Endothelial cell of umbilical vein (primary cell): ENCODE measurements around the gene RABL6. TPM values are rescaled to one million over a fixed set of nuclear protein-coding genes. Genes with fewer than 3 reads are reported as not detected.

Experiments used
- BruUV-seq: library from RNA; stranded (reverse); fragments of 400-500 nt; replicated peaks from 2 replicates; lab custom pipeline; 2021; lab: Mats Ljungman, UMichigan
- CTCF ChIA-PET: fragments of 300-600, 350-600 bp; sonication (Branson Sonifier 250); formaldehyde crosslinking; loops from one replicate; lab custom pipeline; 2021; ENCODE audit warnings: antibody characterized with exemption, inconsistent platforms; lab: Charles Lee
- POLR2A ChIA-PET: fragments of 300-600, 350-600 bp; sonication (Branson Sonifier 250); formaldehyde crosslinking; loops from one replicate; lab custom pipeline; 2021; ENCODE audit warnings: antibody characterized with exemption, inconsistent platforms; lab: Charles Lee
- DNase-seq: peaks from one replicate; pipeline ENCODE4 v3.0.0-alpha.2; 2011; ENCODE audit warnings: low read depth, low spot score
- FAIRE-seq: peaks from 2 replicates; lab custom pipeline; 2011; peaks lifted over from hg19 to GRCh38; lab: Jason Lieb, UNC
- H2AFZ ChIP-seq: 2 replicates; pipeline ENCODE4 v1.6.0; 2012; ENCODE audit warnings: low read depth, low read length, control low read depth, inconsistent platforms
- H3K27ac ChIP-seq: 2 replicates; pipeline ENCODE4 v1.5.1; 2011; ENCODE audit warnings: low read depth, mild to moderate bottlenecking, control low read depth, low read length, moderate library complexity; ENCODE audit not compliant: insufficient read depth
- H3K27me3 ChIP-seq, 2 experiments: 2 replicates each; pipeline versions ENCODE4 v1.6.0 to v1.6.1; 2011; ENCODE audit warnings: low read length in 2 of 2, mixed read lengths in 1 of 2; ENCODE audit not compliant: control insufficient read depth in 2 of 2, insufficient read depth in 2 of 2
- H3K36me3 ChIP-seq, 2 experiments: 2 replicates in 1 of 2; 3 replicates in 1 of 2; pipeline ENCODE4 v1.5.1; 2011; ENCODE audit warnings: low read length in 2 of 2, mild to moderate bottlenecking in 1 of 2, moderate library complexity in 1 of 2; ENCODE audit not compliant: control insufficient read depth in 2 of 2, insufficient read depth in 2 of 2; ENCODE audit errors: extremely low read depth in 1 of 2
- H3K4me1 ChIP-seq: 3 replicates; pipeline ENCODE4 v1.5.1; 2011; ENCODE audit warnings: mild to moderate bottlenecking, low read length; ENCODE audit not compliant: control insufficient read depth, insufficient read depth; ENCODE audit errors: extremely low read depth
- H3K4me2 ChIP-seq: 2 replicates; pipeline ENCODE4 v1.6.1; 2011; ENCODE audit warnings: low read length, control low read depth, mixed read lengths; ENCODE audit not compliant: insufficient read depth
- H3K4me3 ChIP-seq, 3 experiments: fragments of 200-600 bp in 1 of 3; sonication (generic), shearing (Covaris generic) in 1 of 3; replicated peaks in 1 of 3; 2 replicates each; pipeline ENCODE4 v1.5.1; 2011 to 2016; ENCODE audit warnings: control low read depth in 3 of 3, low read length in 3 of 3, mild to moderate bottlenecking in 2 of 3, inconsistent platforms in 1 of 3, low read depth in 1 of 3, moderate library complexity in 1 of 3; ENCODE audit not compliant: insufficient read depth in 1 of 3
- H3K79me2 ChIP-seq: 2 replicates; pipeline ENCODE4 v1.6.0; 2012; ENCODE audit warnings: low read length, inconsistent platforms; ENCODE audit not compliant: control insufficient read depth, insufficient read depth
- H3K9ac ChIP-seq: replicated peaks from 2 replicates; pipeline ENCODE3; 2011; ENCODE audit warnings: low read length, control low read depth; ENCODE audit not compliant: insufficient read depth; ENCODE audit errors: extremely low read depth
- H3K9me1 ChIP-seq: replicated peaks from 3 replicates; pipeline ENCODE4 v1.6.0; 2011; ENCODE audit warnings: mild to moderate bottlenecking, low read length; ENCODE audit not compliant: control insufficient read depth, insufficient read depth; ENCODE audit errors: extremely low read depth
- H3K9me3 ChIP-seq: replicated peaks from 2 replicates; pipeline ENCODE4 v1.5.1; 2012; ENCODE audit warnings: low read length, inconsistent platforms; ENCODE audit not compliant: control insufficient read depth, insufficient read depth
- H4K20me1 ChIP-seq: replicated peaks from 2 replicates; pipeline ENCODE3; 2011; ENCODE audit warnings: mild to moderate bottlenecking, low read length; ENCODE audit not compliant: control insufficient read depth, insufficient read depth; ENCODE audit errors: extremely low read depth
- EZH2 ChIP-seq: IDR thresholded peaks from 2 replicates; pipeline ENCODE4 v1.6.1; 2012; ENCODE audit warnings: borderline replicate concordance, low read depth, mild to moderate bottlenecking, moderate library complexity, low read length, inconsistent platforms; ENCODE audit not compliant: severe bottlenecking
- FOS ChIP-seq: IDR thresholded peaks from 2 replicates; pipeline ENCODE4 v1.6.1; 2011; ENCODE audit warnings: mild to moderate bottlenecking, low read length, moderate library complexity, borderline replicate concordance; ENCODE audit not compliant: insufficient read depth
- GATA2 ChIP-seq: IDR thresholded peaks from 2 replicates; pipeline ENCODE4 v1.7.0; 2011; ENCODE audit warnings: low read depth, mild to moderate bottlenecking, moderate library complexity, mixed read lengths, low read length; ENCODE audit not compliant: insufficient read length, insufficient read depth
- JUN ChIP-seq: IDR thresholded peaks from 2 replicates; pipeline ENCODE4 v1.6.1; 2011; ENCODE audit warnings: borderline replicate concordance, low read depth; ENCODE audit not compliant: insufficient read length, insufficient read depth
- MYC ChIP-seq: IDR thresholded peaks from one replicate; pipeline ENCODE4 v1.6.1; 2011; ENCODE audit warnings: mild to moderate bottlenecking, low read depth, low read length
- POLR2A ChIP-seq: IDR thresholded peaks from 2 replicates; pipeline ENCODE4 v1.6.1; 2012; ENCODE audit warnings: low read depth, mild to moderate bottlenecking, control low read depth, low read length
- POLR2AphosphoS5 ChIP-seq: IDR thresholded peaks from 2 replicates; pipeline ENCODE4 v1.6.1; 2012; ENCODE audit warnings: low read depth, mild to moderate bottlenecking, control low read depth, low read length, moderate library complexity; ENCODE audit not compliant: insufficient read depth
- dilution Hi-C: fragments of 300-500 bp; cut with MboI; formaldehyde crosslinking; loops from one replicate; pipeline ENCODE4 v1.15.0; 2019; ENCODE audit warnings: low sequenced_read_pairs; ENCODE audit not compliant: extremely low pct_ligation_motif_present
- intact Hi-C: fragments of 100-400 bp; cut with micrococcal nuclease; formaldehyde crosslinking; loops from one replicate; pipeline ENCODE4 v1.10.0; 2022
- polyA plus RNA-seq, 4 experiments: library from polyadenylated mRNA; depleted of rRNA in 3 of 4; stranded (reverse) in 3 of 4; unstranded in 1 of 4; fragments of >200 nt; gene quantifications; 2 replicates each; pipeline versions ENCODE4 v1.2.1 to v1.2.3, GENCODE V29; 2011 to 2012; ENCODE audit warnings: missing spikeins in 1 of 4
- total RNA-seq: library from RNA; stranded (reverse); gene quantifications from 2 replicates; pipeline ENCODE4 v1.2.3, GENCODE V29; 2021
- TF ChIP-seq, protein P1 (sequence below), 2 donors: IDR thresholded peaks; 1 replicate in 1 of 2; 2 replicates in 1 of 2; pipeline ENCODE4 v1.5.1; 2011; ENCODE audit warnings: low read length in 2 of 2, mild to moderate bottlenecking in 2 of 2, moderate library complexity in 2 of 2, control low read depth in 1 of 2, inconsistent platforms in 1 of 2, low read depth in 1 of 2; ENCODE audit not compliant: insufficient read depth in 1 of 2; ENCODE audit errors: extremely low read depth in 1 of 2
- TF ChIP-seq, protein P2 (sequence below): IDR thresholded peaks from 2 replicates; pipeline ENCODE4 v1.6.1; 2011; ENCODE audit not compliant: insufficient read depth, insufficient read length

RABL6 gene
- total and polyA plus RNA-seq, 2 donors (not counting 3 experiments of a cell fraction or from before 2014, with no cell fraction given) = 60.8 to 112 TPM

DNA sequence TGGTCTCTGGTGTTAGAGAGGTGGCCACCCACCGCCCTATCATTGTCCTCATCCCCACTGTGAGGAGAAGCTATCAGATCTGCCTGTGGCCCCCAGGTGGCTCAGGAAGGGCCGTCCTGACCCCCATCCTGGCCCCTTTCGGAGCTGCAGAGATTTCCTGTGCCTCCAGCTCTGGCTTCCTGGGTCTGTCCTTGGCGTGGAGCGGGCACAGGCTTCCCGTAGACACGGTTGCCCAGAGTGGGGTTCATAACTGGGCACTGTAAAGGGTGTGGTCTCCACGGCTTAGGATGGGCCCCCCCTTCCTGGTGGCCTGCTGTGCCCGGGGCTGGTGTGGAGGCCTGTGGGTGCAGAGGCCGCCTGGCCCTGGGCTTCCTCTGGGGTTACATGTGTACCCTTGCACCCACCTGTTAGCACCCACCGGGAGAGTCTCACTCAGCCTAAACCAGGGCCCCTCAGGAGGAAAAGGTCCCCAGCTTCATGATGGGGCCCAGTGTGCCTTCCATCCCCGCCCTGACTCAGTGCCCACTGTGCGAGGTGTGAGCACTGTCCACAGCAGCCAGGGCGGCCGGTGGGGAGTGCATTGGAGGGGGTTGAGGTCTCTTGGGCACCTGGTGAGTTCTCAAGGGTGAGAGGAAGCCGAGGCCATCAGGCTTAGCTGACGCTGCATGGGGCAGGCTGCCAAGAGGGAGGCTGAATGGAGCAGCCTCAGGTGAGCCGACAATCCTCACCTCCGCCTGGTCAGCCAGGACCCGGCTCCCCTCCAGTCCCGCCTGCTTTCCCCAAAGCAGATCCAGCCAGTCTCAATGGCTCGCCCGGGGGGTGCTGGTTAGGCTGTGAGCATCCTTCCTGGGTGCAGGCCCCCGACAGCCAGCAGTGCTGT lies 19.2 kb downstream of the RABL6 start:
- CTCF ChIA-PET = interaction anchor here (0.6 kb wide), 1 partner anchor 14 kb away, joined by 4 read pairs; no protein-coding TSS in a partner anchor
- no peaks in the 10 kb centered on the region for H3K9me3 ChIP-seq
- H2AFZ ChIP-seq = no peak overlapping the region
- no peak for FAIRE-seq
- no peak overlapping the region for H3K9ac ChIP-seq
- no peaks in the 10 kb centered on the region for H3K4me1 ChIP-seq
- peaks cover 10 to 51% of the 10 kb centered on the region in 2 experiments for H3K36me3 ChIP-seq
- H3K27ac ChIP-seq = no peak overlapping the region
- H4K20me1 ChIP-seq = no peaks in the 10 kb centered on the region
- H3K79me2 ChIP-seq = peaks cover 7% of the 10 kb centered on the region
- POLR2A ChIA-PET = no interaction called here
- H3K4me3 ChIP-seq = no peak overlapping the region
- H3K9me1 ChIP-seq = no peaks in the 10 kb centered on the region
- intact Hi-C loops (no loop called here), dilution Hi-C loops (no loop called here)
- H3K4me2 ChIP-seq = no peak overlapping the region
- DNase-seq = no peak
- no TSS peak for BruUV-seq
- H3K27me3 ChIP-seq = no peaks in the 10 kb centered on the region
- TF ChIP-seq POLR2A (no peak), GATA2 (no peak), FOS (no peak), MYC (no peak), POLR2AphosphoS5 (no peak), EZH2 (no peak), JUN (no peak)
- TF ChIP-seq, protein P1, sequence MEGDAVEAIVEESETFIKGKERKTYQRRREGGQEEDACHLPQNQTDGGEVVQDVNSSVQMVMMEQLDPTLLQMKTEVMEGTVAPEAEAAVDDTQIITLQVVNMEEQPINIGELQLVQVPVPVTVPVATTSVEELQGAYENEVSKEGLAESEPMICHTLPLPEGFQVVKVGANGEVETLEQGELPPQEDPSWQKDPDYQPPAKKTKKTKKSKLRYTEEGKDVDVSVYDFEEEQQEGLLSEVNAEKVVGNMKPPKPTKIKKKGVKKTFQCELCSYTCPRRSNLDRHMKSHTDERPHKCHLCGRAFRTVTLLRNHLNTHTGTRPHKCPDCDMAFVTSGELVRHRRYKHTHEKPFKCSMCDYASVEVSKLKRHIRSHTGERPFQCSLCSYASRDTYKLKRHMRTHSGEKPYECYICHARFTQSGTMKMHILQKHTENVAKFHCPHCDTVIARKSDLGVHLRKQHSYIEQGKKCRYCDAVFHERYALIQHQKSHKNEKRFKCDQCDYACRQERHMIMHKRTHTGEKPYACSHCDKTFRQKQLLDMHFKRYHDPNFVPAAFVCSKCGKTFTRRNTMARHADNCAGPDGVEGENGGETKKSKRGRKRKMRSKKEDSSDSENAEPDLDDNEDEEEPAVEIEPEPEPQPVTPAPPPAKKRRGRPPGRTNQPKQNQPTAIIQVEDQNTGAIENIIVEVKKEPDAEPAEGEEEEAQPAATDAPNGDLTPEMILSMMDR (IDR thresholded peaks at IDR 0.05; ENCODE audit: extremely low read depth in 1 of 2, insufficient read depth in 1 of 2, low read depth in 1 of 2, low read length in 2 of 2) = no peak
- TF ChIP-seq, protein P2, sequence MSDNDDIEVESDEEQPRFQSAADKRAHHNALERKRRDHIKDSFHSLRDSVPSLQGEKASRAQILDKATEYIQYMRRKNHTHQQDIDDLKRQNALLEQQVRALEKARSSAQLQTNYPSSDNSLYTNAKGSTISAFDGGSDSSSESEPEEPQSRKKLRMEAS = no peak
